Endothelial cell of umbilical vein (primary cell): ENCODE data around the gene IL4I1. TPM values are rescaled to one million over a fixed set of nuclear protein-coding genes. Genes with fewer than 3 reads are reported as not detected.

Source experiments
- BruUV-seq: library from RNA; stranded (reverse); fragments of 400-500 nt; replicated peaks from 2 replicates; lab custom pipeline; 2021; lab: Mats Ljungman, UMichigan
- CTCF ChIA-PET: fragments of 300-600, 350-600 bp; sonication (Branson Sonifier 250); formaldehyde crosslinking; loops from one replicate; lab custom pipeline; 2021; ENCODE audit warnings: antibody characterized with exemption, inconsistent platforms; lab: Charles Lee
- POLR2A ChIA-PET: fragments of 300-600, 350-600 bp; sonication (Branson Sonifier 250); formaldehyde crosslinking; loops from one replicate; lab custom pipeline; 2021; ENCODE audit warnings: antibody characterized with exemption, inconsistent platforms; lab: Charles Lee
- DNase-seq: peaks from one replicate; pipeline ENCODE4 v3.0.0-alpha.2; 2011; ENCODE audit warnings: low read depth, low spot score
- FAIRE-seq: peaks from 2 replicates; lab custom pipeline; 2011; peaks lifted over from hg19 to GRCh38; lab: Jason Lieb, UNC
- H2AFZ ChIP-seq: 2 replicates; pipeline ENCODE4 v1.6.0; 2012; ENCODE audit warnings: low read depth, low read length, control low read depth, inconsistent platforms
- H3K27ac ChIP-seq: 2 replicates; pipeline ENCODE4 v1.5.1; 2011; ENCODE audit warnings: low read depth, mild to moderate bottlenecking, control low read depth, low read length, moderate library complexity; ENCODE audit not compliant: insufficient read depth
- H3K27me3 ChIP-seq, 2 experiments: 2 replicates each; pipeline versions ENCODE4 v1.6.0 to v1.6.1; 2011; ENCODE audit warnings: low read length in 2 of 2, mixed read lengths in 1 of 2; ENCODE audit not compliant: control insufficient read depth in 2 of 2, insufficient read depth in 2 of 2
- H3K36me3 ChIP-seq, 2 experiments: 2 replicates in 1 of 2; 3 replicates in 1 of 2; pipeline ENCODE4 v1.5.1; 2011; ENCODE audit warnings: low read length in 2 of 2, mild to moderate bottlenecking in 1 of 2, moderate library complexity in 1 of 2; ENCODE audit not compliant: control insufficient read depth in 2 of 2, insufficient read depth in 2 of 2; ENCODE audit errors: extremely low read depth in 1 of 2
- H3K4me1 ChIP-seq: 3 replicates; pipeline ENCODE4 v1.5.1; 2011; ENCODE audit warnings: mild to moderate bottlenecking, low read length; ENCODE audit not compliant: control insufficient read depth, insufficient read depth; ENCODE audit errors: extremely low read depth
- H3K4me2 ChIP-seq: 2 replicates; pipeline ENCODE4 v1.6.1; 2011; ENCODE audit warnings: low read length, control low read depth, mixed read lengths; ENCODE audit not compliant: insufficient read depth
- H3K4me3 ChIP-seq, 3 experiments: fragments of 200-600 bp in 1 of 3; sonication (generic), shearing (Covaris generic) in 1 of 3; replicated peaks in 1 of 3; 2 replicates each; pipeline ENCODE4 v1.5.1; 2011 to 2016; ENCODE audit warnings: control low read depth in 3 of 3, low read length in 3 of 3, mild to moderate bottlenecking in 2 of 3, inconsistent platforms in 1 of 3, low read depth in 1 of 3, moderate library complexity in 1 of 3; ENCODE audit not compliant: insufficient read depth in 1 of 3
- H3K79me2 ChIP-seq: 2 replicates; pipeline ENCODE4 v1.6.0; 2012; ENCODE audit warnings: low read length, inconsistent platforms; ENCODE audit not compliant: control insufficient read depth, insufficient read depth
- H3K9ac ChIP-seq: replicated peaks from 2 replicates; pipeline ENCODE3; 2011; ENCODE audit warnings: low read length, control low read depth; ENCODE audit not compliant: insufficient read depth; ENCODE audit errors: extremely low read depth
- H3K9me1 ChIP-seq: replicated peaks from 3 replicates; pipeline ENCODE4 v1.6.0; 2011; ENCODE audit warnings: mild to moderate bottlenecking, low read length; ENCODE audit not compliant: control insufficient read depth, insufficient read depth; ENCODE audit errors: extremely low read depth
- H3K9me3 ChIP-seq: replicated peaks from 2 replicates; pipeline ENCODE4 v1.5.1; 2012; ENCODE audit warnings: low read length, inconsistent platforms; ENCODE audit not compliant: control insufficient read depth, insufficient read depth
- H4K20me1 ChIP-seq: replicated peaks from 2 replicates; pipeline ENCODE3; 2011; ENCODE audit warnings: mild to moderate bottlenecking, low read length; ENCODE audit not compliant: control insufficient read depth, insufficient read depth; ENCODE audit errors: extremely low read depth
- CTCF ChIP-seq, 2 donors: IDR thresholded peaks; 1 replicate in 1 of 2; 2 replicates in 1 of 2; pipeline ENCODE4 v1.5.1; 2011; ENCODE audit warnings: low read length in 2 of 2, mild to moderate bottlenecking in 2 of 2, moderate library complexity in 2 of 2, control low read depth in 1 of 2, inconsistent platforms in 1 of 2, low read depth in 1 of 2; ENCODE audit not compliant: insufficient read depth in 1 of 2; ENCODE audit errors: extremely low read depth in 1 of 2
- EZH2 ChIP-seq: IDR thresholded peaks from 2 replicates; pipeline ENCODE4 v1.6.1; 2012; ENCODE audit warnings: borderline replicate concordance, low read depth, mild to moderate bottlenecking, moderate library complexity, low read length, inconsistent platforms; ENCODE audit not compliant: severe bottlenecking
- MAX ChIP-seq: IDR thresholded peaks from 2 replicates; pipeline ENCODE4 v1.6.1; 2011; ENCODE audit not compliant: insufficient read depth, insufficient read length
- MYC ChIP-seq: IDR thresholded peaks from one replicate; pipeline ENCODE4 v1.6.1; 2011; ENCODE audit warnings: mild to moderate bottlenecking, low read depth, low read length
- POLR2AphosphoS5 ChIP-seq: IDR thresholded peaks from 2 replicates; pipeline ENCODE4 v1.6.1; 2012; ENCODE audit warnings: low read depth, mild to moderate bottlenecking, control low read depth, low read length, moderate library complexity; ENCODE audit not compliant: insufficient read depth
- dilution Hi-C: fragments of 300-500 bp; cut with MboI; formaldehyde crosslinking; loops from one replicate; pipeline ENCODE4 v1.15.0; 2019; ENCODE audit warnings: low sequenced_read_pairs; ENCODE audit not compliant: extremely low pct_ligation_motif_present
- intact Hi-C: fragments of 100-400 bp; cut with micrococcal nuclease; formaldehyde crosslinking; loops from one replicate; pipeline ENCODE4 v1.10.0; 2022
- polyA plus RNA-seq, 4 experiments: library from polyadenylated mRNA; depleted of rRNA in 3 of 4; stranded (reverse) in 3 of 4; unstranded in 1 of 4; fragments of >200 nt; gene quantifications; 2 replicates each; pipeline versions ENCODE4 v1.2.1 to v1.2.3, GENCODE V29; 2011 to 2012; ENCODE audit warnings: missing spikeins in 1 of 4
- total RNA-seq: library from RNA; stranded (reverse); gene quantifications from 2 replicates; pipeline ENCODE4 v1.2.3, GENCODE V29; 2021

Gene IL4I1
- total and polyA plus RNA-seq, 2 donors (not counting 3 experiments of a cell fraction or from before 2014, with no cell fraction given), result 5.0 to 5.6 TPM

- TF ChIP-seq POLR2AphosphoS5, result no peak
- no peak for TF ChIP-seq CTCF (IDR thresholded peaks at IDR 0.05; ENCODE audit: extremely low read depth in 1 of 2, insufficient read depth in 1 of 2, low read depth in 1 of 2, low read length in 2 of 2)
- TF ChIP-seq EZH2, result no peak
- TF ChIP-seq MYC, result no peak
- no peak for TF ChIP-seq MAX
- H3K4me2 ChIP-seq, result no peak overlapping the region
- intact Hi-C loops (no loop called here), dilution Hi-C loops (no loop called here)
- no peak overlapping the region for H2AFZ ChIP-seq
- no peak for FAIRE-seq
- H3K9me1 ChIP-seq, result no peaks in the 10 kb centered on the region
- H3K79me2 ChIP-seq, result peaks cover 81% of the 10 kb centered on the region
- H4K20me1 ChIP-seq, result no peaks in the 10 kb centered on the region
- peaks cover 5 to 29% of the 10 kb centered on the region in 2 experiments for H3K36me3 ChIP-seq
- H3K9me3 ChIP-seq, result no peaks in the 10 kb centered on the region
- no peaks in the 10 kb centered on the region for H3K4me1 ChIP-seq
- no peak overlapping the region for H3K9ac ChIP-seq
- POLR2A ChIA-PET, result no interaction called here
- no TSS peak for BruUV-seq
- H3K27me3 ChIP-seq, result no peaks in the 10 kb centered on the region
- CTCF ChIA-PET, result interaction anchor here (1.3 to 1.5 kb wide), 2 partner anchors 9 to 25 kb away, joined by 3 to 4 read pairs; no protein-coding TSS in a partner anchor
- H3K4me3 ChIP-seq, result no peak overlapping the region
- DNase-seq, result no peak
- H3K27ac ChIP-seq, result no peak overlapping the region
Observed at GRCh38 chr19:49920624-49921363, 24.1 kb upstream of the IL4I1 start.
